GM10847 (cell line): ENCODE measurements around the gene NF1.

ENCODE experiments used
- POLR2A ChIP-seq: IDR thresholded peaks from 2 replicates; pipeline ENCODE4 v1.6.1; 2011; ENCODE audit not compliant: insufficient read length; ENCODE audit errors: extremely low read depth

NF1 gene

DNA sequence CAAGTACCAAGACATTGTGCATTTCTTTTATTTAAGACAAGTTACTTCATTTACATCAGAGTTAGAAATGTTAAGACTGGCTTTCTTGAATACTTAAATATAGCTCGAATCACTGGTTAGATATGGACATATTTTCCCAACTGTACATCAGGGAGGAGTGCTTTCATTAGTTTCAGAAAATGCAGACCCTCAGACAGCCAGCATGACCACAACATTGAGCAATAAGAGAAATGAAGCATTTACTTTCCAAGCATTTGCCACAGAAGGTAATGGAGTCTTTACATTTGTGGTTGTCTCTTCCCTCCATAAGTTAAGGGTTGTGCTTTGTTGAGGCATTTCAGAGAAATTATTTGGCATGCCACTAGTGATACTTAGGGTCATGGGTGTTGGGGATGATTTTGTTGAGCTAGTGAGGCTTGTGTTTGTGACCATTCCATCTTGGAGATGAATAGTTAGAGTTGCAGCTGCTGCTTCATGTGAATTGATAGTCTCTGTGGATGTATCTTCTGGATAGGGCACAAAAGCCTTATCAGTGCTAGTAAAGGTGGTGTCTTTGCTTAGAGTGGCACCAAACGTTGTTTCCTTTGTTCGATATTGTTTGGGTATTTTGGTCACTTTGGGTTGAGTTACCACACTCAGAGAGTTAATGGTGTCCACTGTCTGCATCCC, 200.2 kb downstream of the NF1 start:
- no peak for TF ChIP-seq POLR2A

DNA sequence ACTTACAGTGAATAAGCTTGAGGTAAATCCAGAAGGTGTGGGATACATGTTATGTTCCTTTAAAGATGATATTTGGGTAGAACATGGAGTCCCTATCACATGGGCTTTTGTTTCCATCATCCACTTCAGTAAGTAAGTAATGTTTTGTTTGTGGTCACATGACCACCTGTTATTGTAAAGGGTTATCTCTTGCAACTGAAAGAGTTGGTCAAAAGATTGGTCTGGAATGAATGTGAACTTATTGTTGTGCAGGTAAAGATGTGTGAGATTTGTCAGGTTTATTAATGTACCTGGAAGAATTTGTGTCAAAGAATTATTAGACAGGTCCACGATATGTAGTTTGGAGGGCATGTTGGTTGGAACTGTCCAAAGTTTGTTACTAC, 200.7 kb downstream of the NF1 start:
- no peak for TF ChIP-seq POLR2A

DNA sequence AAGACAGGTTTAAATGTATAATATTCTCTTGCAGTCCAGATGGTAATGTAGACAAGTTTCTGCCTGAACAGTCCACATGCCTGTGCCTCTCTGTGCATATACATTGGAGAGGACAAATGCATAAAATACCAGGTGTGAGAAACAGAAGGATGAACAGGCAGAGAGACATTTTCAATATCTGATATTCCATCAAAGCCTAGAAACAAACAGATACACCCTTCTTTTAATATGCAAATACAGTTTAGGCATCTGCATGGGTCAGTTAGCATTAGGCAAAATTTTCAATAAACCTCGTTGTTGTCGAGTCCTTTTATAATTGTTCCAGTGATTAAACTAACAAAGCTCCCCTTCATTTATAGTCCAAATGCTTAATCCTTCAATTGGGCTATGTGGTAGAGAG, 201.4 kb downstream of the NF1 start:
- no peak for TF ChIP-seq POLR2A

DNA sequence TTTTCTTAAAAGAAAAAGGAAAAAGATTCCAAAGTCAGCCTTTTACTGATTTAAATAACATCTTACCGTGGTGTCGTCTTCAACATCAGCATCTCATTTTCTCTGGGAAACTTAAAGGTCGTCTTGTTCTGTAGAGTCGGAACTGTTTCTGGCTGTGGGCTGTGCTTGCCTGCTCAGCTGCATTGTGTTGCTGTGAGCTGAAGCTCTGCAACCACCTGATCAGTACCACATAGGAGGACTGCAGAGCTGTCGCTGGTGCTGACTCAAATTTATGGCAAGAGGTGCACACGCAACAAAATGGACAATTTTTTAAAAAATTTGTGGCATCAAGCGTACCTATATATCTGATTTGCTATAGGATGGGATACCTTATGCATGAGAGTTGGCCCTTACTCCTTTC, 202.3 kb downstream of the NF1 start, which contains the start of gene OMG:
Gene OMG (minus strand): TSS at position 150 of the 400 bp plus-strand sequence. CDS start 908 bp downstream, outside the sequence.
- TF ChIP-seq POLR2A, result no peak

DNA sequence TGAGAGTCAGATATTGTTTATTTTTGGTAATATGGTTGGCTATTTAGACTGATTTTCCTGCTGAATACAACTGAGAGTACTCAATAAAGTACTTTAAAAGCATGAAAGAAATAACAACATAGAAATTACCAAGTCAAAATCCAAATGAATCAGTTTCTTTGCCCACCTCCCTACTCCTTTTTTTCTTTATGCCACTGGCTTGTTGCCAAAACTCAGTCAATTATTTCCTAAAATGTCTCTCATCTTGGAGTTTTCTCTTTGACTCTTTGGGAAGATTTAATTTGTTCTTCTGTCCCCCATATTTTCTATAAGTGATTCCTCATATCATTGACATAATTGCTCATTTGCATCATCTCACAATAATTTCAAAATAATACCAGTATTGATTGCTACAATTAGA, 204.8 kb downstream of the NF1 start:
- no peak for TF ChIP-seq POLR2A

DNA sequence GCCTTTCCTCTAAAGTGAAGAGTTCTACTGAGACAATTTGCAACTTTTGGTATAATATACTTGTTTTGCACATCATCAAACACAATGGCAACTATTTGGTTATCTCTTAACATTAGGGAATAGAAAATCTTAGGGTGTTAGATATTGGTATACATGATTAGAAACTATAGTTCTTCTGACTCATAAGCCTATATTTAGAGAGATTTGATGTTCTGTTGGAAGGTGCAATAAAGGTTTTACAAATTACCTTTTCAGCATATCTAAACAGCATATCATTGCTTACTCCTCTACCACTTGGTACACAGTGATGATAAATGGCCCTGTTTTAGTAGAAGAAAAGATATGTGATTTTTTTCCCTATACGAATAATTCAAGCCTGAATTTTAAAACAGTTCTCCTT, 212.9 kb downstream of the NF1 start:
- TF ChIP-seq POLR2A, result no peak

DNA sequence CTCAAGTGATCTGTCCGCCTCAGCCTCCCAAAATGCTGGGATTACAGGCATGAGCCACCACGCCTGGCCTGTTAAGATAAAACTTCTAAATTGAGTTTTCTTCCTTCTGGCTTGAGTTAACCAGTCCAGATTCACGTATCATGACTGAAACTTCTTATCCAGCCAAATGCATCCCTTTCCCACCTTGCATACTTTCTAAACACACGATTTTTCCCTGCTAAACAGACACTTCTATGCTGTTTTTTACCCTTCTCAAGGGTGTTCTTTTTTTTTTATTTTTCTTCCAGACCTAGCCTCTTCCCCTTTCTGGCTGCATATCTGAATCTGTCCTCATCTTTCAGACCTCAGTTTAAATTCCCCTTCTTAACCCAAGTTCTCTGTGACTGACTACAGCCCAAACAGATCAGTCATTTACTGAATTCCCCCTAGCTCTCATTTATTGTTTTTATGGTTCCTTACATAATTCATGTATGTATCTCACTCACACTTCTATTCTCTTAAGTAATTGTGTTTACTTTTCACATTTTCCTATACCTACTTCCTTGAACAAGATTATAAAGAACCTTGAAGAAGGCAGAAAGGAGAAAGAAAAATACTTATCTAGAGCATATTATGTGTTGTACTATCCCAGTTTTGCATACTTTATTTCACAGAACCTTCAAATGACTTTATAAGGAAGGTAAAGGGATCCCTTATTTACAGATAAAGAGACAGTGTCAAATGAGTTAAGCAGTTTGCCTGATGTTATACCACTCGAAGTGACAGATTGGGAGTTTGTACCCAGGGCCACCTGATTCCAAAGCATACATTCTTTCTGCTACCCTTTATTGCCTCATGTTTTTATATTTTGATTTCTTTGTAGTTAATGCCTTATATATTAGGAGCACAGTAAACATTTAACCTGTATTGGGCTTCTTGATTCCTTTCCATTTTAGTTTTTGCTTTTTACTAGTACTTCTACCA, 213.9 kb downstream of the NF1 start:
- no peak for TF ChIP-seq POLR2A

DNA sequence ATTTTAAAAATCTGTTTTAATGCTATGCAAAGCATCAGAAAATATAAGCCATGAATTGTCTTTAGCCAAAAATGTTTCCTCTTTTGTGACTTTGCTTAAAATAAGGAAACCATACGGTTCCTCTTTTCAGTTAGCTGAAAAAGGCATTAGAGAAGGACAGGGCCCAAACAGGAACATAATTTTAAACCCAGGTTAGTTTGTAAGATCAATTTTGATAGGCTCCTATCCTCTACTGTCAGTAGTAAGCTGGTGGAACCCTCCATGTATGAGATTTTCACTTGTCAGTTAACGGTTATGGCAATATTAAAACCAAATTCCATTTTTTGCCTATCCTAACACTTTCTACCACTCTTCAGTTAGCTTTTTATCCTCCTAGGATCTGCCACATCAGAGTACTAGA, 214.8 kb downstream of the NF1 start:
- no peak for TF ChIP-seq POLR2A

DNA sequence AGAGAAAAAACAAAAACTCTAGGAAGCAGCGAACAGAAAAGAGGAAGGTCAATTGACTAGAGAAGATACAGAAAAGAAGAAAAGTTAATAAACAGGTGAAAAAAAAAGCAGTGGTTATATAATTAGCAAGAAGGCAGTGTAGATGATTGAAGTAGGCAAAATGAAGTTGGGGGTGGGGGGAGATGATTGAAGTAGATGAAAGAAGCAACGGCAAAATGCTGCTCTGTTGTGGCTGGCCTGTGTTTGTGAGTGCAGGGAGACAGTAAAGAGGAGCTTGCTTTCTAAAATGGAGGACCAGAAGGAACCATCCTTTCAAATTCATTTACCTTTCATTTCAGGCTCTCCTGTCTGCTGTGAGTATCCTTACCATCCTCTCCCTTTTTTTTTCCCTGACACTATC, 215.5 kb downstream of the NF1 start:
- no peak for TF ChIP-seq POLR2A

DNA sequence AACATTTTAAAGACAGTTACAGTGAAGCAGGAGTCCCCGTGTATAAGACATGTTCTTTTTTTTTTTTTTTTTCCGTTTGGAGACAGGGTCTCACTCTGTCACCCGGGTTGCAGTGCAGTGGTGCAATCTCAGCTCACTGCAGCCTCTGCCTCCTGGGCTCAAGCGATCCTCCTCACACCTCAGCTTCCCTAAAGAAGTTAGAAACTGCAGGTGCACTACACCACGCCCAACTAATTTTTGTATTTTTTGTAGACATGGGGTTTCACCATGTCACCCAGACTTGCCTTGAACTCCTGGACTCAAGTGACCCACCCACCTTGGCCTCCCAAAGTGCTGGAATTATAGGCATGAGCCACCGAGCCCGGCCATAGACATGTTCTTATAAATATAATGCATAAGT, 216.1 kb downstream of the NF1 start:
- TF ChIP-seq POLR2A, result no peak

DNA sequence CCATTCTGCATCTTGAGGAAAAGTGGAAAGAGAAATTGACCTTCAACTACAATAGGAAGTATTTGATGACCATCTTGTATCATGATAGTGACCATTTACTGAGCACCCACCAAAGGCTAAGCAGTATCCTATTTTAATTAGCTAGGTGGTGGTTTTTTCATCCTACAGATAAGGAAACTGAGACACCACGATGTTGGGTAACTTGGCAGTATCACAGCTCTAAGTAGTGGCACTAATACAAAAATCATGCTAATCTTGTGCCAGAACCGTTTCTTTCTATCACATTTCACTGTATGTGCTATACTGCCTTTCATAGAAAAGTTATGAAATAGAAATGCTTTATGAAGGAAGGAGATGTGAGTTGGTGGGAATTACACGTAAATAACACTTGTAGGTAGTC, 216.7 kb downstream of the NF1 start:
- TF ChIP-seq POLR2A, result no peak

DNA sequence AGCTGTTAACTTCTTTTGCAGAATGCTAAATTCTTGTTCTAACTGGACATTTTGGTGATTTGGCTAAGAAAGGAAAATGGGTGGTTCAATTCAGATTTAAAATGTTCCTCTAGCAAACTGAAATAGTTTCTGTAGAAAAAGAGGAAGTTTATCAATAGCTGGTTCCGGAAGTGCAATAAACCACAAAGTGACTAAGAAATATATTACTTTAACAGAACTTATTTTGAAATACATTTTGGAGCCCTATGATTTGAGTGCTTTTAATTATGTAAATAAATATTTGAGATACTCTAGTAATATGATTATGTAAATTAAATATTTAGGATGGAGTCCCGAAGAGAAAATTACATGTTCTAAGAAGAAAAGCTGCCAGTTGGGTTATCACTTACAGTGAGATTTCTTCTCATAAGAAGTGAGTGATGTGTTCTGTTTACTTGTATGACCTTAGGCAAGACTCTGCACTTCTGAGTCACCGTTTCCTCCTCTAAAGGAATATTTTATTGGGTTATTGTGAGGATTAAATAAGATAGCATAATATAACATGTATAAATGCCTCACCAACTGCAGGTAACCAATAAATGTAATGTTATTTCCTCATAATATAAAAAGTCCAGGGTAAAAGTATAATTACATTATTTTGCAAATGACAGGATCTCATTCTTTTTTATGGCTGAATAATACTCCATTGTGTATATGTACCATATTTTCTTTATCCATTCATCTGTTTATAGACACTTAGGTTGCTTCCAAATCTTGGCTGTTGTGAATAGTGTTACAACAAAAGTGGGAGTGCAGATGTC, 219.4 kb downstream of the NF1 start, which contains the start of gene EVI2B:
Gene EVI2B (minus strand): TSS at position 73 of the 800 bp plus-strand sequence. CDS start 8,445 bp downstream, outside the sequence.
- TF ChIP-seq POLR2A, result no peak

DNA sequence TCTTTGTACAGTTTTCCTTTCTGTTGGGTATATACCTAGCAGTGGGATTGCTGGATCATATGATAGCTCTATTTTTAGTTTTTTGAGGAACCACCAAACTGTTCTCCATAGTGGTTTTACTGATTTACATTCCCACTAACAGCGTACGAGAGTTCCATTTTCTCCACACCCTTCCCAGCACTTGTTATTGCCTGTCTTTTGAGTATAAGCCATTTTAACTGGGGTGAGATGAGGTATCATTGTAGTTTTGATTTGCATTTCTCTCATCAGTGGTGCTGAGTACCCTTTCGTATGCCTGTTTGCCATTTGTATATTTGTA, 220.0 kb downstream of the NF1 start:
- TF ChIP-seq POLR2A, result no peak

DNA sequence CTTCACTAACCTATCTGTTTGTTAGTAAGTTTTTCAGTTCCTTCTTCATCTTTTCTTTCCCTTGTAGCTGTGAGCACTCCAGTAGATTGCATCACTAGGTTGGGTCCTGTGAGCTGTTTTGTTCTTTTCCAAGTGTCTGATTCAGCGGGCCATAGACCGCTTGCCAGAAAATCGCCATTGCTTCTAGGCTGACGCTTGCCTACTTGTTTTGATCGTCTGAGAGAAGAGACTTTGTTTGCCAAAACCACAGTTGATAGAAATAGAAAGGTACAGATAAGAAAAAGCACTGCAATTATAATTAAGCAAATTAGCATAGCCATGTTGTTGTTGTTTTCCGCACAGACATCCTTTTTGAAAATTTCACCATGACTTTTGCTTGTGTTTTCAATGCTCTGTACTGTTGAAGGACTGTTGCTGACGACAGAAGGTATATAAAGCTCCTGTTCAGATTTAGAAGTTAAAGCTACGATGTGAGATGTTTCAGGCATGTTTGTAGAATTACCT, 223.6 kb downstream of the NF1 start:
- no peak for TF ChIP-seq POLR2A
